GM19455 (cell line): ENCODE measurements around the gene GADD45B.
"Not testable (repeated sequence)": the region's sequence is repeated elsewhere in the genome, so short reads cannot be mapped to it uniquely, and the experiment has no call there.

Experiments
- ATAC-seq: cut with Tn5 transposase; IDR thresholded peaks from one replicate; pipeline ENCODE4 v1.9.1; 2021; ENCODE audit not compliant: unreplicated experiment

GADD45B gene

DNA sequence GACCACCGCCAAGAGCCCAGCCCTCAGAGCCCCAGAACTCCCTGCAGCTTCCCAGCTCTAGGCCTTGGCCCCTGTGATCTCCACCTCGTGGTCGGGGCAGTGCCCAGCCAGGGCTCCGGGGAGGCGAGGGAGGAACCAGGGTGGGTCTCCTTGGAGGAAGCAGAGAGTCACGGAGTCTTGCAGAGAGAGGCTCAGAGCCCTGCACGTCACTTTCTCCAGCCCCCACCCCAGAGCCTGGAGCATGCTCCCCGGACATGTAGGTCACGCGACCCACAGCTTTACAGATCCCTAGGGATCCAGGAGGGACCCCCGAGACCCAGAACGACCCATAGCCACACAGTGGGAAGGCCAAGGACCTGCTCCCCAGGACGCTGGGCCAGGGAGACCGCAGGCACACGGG, 11.9 kb downstream of the GADD45B start:
- no peak for ATAC-seq

DNA sequence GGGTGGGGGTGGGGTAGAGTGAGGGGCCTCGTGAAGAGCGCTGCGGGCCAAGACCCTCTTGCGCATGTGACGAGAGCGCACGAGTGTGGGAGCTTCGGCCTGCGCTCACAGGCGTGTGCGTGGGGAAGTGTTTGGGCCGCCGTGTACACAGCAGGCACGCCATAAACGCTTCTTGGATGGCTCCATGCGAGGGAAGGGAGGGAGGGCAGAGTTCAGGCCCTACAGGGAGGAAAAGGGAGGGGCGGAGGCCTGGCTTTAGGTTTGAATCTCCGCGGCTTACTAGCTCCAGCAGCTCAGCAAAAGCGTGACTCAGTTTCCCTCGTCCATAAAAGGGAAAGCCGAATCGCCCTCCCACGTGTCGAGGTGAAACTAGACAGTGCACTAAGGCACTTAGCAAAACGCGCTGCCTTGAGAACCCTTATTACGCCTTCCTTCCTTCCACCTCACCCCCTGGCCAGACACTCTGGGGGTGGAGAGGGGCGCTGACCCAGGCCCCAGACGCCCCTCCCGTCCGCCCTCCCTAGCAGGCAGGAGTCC, 12.5 kb downstream of the GADD45B start:
- ATAC-seq: no peak

DNA sequence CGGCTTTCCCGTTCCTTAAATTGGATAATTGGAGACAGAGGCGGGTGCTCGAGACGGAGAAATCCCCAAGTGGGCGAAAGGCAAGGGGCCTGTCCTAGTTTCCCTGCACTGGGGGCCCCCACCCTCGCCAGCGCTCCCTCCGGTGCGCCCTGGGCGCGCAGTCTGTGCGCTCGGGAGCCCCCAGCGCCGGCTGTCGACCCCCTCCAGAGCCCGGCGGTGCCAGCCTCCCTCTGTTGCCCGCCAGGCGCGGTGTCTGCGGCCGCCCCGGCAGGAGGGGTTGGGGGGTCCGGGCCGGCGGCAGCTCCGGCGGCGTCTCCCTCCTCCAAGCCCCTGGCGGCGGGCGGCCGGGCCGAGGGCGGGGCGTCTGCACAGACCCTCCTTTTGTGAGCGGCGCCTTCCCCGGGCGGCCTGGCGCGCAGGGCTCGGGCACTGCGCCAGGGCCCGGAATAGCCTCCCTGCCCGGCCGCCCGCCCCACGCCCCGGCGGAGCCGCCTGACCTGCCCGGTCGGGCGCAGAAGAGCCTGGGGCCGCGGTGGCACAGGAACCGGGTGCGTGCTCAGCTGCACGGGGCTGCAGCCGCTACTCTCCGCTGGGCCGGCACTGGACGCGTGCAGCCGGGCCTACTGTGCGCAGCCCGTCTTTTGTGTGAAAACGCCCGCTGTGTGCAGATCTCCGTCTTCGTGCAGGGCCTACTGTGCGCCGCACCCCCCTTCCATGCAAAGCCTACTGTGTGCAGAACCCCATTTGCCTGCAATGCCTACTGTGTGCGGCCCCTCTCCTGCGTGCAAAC, 13.2 kb downstream of the GADD45B start:
- no peak for ATAC-seq

DNA sequence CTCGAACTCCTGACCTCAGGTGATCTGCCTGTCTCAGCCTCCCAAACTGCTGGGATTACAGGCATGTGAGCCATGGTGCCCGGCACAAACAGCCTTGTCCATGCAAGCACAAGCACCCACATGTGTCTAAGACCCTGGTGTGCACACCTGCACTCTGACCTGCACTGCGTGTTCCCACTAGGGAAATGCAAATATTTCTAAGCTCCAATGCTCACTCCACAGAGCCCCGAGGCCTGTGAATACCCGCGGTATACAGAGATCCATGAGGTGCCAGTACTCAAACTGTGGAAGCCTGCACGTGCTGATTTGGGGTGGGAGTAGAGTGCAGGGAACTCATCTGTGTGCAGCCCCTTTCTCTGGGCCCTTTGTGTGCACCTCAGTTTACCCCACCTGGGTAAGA, 14.7 kb downstream of the GADD45B start:
- no peak for ATAC-seq

DNA sequence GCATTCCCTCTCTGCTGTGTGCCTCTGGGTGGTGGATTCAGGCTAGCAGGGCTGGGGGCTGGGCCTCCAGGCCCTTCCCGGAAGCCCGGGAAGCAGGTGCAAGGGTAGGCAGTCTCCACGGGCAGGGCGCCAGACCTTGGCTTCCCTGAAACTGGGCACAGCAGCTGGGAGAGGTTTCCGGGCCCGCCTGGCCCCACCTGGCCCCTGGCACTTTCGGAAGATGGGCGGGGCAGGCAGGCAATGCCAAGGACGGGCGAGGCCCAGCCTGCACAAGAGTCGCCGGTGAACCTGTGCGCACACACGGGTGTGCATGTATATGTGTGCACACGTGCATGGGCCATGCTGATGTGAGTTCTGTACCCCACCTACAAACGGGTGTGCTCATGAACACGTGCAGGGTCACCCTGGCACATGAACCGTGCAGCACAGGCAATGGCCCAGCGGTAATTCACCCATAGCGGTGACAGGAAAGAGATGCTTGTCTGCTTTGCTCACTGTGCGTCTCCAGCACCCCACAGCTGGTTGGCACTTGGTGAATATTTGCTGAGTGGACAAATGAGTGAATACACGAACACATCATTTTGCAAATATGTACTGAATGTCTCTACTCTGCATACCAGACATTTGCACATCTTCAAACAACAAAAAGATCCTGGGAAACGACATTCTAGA, 15.3 kb downstream of the GADD45B start:
- no peak for ATAC-seq

DNA sequence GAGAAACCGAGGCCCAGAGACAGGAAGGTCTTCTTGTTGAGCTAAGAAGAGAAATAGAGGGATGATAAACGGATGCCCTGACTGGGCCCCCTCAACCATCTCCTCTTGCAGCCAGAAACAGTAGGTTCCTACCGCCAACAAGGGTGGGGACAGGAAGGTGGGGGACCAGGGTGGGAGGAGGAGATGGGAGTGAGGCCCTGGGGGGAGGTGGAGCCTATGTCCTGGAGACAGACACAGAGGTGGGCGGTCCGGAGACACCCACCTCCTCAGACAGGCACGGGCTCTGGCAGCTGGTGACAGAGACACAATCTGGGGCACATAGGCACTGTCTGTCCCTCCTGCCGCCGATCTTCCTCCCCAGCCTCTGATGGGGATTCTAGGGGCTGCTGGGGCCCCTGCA, 16.9 kb downstream of the GADD45B start:
- ATAC-seq: no peak

DNA sequence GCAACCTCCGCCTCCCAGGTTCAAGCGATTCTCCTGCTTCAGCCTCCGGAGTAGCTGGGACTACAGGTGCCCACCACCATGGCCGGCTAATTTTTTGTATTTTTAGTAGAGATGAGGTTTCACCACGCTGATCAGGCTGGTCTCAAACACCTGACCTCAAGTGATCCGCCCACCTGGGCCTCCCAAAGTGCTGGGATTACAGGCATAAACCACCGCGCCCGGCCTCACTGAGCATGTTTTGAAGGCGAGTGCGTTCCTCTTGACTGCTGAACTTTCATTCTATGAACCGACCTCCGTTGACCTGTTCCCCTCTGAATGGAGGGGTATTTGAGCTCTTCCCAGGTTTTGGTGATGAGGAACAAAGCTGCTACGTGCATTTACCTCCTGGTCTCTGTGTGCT, 17.5 kb downstream of the GADD45B start:
- not testable (repeated sequence) for ATAC-seq

DNA sequence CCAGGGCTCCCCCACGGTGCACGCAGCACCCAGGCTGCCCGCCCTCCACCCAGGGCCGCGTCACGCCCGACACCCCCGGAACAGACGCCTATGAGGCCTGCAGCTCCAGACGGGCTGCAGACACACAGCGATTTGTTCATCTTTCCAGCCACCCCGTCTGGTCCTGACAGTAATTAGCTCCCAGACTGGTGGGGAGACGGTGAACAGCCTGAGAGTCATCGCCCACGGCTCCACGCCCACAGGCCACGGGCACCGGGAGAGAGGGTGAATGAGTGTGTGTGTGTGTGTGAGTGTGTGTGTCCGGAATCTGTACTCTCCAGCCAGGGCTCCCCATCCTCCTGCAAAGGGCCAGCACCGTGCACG, 18.1 kb downstream of the GADD45B start:
- ATAC-seq: no peak

DNA sequence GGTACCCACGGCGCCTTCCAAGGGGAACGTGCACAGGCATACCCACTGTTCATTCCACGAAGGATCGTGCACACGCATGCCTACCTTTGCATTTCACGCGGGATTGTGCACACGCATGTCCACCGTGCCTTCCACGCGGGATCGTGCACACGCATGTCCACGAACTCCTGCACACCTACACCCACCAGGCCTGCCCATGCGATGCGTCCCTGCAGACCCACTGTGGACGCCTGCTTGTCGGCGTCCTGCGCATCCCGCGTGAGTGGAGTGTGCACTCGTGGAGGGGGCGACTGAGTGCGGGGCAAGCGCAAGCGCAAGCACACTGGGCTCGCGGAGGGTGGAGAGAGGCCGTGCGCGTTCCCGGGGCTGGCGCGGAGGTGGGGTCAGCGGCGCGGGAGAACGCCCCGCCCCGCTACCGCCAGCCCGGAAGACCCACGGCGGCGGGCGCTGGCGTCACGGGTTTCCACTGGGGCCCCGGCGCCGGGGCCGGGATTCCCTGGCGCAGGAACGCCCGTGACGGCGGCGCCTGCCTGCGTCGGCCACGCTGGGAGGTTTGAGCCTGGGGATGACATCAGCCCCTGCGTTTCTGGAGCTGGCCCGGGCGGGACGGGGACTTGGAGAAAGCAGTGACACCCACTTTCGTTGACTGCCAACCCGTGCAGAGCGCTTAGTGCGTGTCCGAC, 18.7 kb downstream of the GADD45B start:
- no peak for ATAC-seq

DNA sequence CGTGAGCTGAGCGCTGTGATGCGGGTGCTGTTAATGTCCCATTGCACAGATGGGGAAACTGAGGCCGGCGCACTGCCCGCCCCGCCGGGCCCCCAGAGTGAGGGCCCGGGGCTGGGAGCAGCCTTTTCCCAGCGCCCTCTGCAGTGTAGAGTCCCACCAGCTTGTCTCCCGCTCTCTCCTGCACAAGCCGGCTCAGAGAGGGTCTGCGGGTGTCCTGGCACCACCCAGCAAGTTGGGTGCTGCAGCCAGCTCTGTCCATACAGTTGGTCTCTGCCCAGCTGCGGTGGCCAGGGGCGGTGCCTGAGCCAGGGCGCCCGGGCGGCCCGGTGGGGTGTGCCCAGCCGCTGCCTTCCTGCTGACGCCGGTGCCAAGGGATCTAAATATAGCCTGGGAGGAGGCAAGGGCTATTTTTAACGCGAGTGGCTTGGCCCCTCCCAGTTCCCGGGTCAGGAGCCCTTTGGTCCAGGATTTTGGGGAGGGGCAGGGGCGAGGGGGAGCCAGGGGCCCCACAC, 19.3 kb downstream of the GADD45B start:
- no peak for ATAC-seq

DNA sequence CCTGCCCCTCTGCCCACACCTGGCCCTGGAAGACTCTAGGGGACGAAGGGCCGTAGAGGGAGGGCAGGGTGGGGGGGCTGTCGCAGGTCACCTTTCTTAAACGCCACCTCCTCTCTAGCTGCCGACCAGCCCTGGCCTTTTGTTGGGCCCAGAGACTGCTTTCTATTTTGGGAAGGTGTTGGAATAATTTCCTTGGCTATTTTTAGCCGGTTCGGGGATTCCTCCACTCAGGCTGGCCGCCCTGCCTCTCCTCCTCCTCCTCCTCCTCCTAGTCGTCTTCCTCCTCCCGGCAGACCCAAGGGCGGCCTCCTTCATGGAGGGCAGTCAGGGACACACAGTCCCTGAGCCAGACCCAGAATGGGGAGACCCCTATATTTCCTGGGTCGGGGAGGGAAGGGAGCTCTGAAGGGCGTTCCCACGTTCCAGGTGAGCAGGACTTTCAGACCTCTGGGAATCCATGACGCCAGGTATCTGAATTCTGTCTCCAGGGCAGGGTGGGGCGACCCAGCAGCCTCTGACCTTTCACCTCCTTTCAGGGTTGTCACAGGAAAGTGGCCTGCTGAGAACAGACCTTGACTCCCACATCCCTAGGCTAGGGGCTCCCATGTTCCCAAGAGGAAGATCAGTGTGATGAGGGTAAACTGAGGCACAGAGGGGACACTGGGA, 19.9 kb downstream of the GADD45B start:
- no peak for ATAC-seq

DNA sequence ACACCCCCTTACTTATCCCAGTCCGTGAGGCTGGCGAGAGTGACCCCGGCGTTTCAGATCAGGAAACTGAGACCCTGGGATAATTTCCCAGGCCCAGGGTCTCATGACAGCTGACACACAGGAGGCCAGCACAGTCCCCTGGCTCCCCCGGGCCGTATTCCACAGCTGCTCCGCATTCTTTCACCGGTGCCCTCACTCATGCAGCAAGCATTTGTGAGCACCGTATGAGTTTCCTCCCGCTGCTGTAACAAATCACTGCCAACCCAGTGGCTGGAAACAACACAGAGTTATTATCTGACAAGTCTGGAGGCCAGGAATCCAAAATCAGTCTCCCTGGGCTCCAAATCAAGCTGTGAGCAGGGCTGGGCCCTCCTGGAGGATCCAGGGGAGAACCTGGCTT, 21.3 kb downstream of the GADD45B start:
- ATAC-seq: no peak

DNA sequence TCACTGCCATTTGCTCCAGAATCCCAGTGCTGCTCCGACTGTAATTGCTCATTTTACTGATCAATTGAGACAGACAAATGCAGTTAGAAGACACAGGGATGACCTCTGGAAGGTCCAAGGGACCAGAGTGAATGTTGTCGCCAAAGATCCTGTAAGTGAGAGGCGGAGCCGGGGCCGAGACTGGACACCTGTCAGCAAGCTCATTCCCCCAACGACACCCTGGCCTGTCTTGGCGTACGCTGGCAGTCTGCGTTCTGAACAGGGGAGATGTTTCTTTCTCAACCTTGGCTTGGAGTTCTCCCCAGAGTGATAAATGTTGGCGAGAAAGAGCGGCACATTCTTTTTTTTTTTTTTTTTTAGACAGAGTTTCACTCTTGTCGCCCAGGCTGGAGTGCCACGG, 24.2 kb downstream of the GADD45B start:
- ATAC-seq: no peak

DNA sequence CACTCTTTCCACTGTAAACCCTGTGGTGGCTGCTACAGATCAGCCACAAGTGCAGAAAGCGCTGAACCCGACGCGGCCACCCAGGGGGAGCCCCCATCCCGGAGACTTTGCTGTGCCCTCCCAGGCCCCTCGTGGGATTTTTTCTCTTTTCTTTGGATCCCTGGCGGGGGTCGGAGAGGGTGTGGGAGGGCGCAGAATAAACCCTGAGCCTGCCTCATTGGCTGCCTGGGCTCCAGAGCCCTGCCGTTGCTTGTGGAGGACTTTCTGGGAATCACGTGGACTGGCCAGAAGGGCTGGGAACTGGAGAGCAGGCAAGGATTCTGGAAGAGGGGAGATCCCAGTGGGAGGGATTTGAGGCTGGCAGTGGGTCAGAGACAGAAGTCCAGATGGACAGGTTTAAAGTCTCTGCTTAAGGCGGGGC, 24.9 kb downstream of the GADD45B start:
- no peak for ATAC-seq

DNA sequence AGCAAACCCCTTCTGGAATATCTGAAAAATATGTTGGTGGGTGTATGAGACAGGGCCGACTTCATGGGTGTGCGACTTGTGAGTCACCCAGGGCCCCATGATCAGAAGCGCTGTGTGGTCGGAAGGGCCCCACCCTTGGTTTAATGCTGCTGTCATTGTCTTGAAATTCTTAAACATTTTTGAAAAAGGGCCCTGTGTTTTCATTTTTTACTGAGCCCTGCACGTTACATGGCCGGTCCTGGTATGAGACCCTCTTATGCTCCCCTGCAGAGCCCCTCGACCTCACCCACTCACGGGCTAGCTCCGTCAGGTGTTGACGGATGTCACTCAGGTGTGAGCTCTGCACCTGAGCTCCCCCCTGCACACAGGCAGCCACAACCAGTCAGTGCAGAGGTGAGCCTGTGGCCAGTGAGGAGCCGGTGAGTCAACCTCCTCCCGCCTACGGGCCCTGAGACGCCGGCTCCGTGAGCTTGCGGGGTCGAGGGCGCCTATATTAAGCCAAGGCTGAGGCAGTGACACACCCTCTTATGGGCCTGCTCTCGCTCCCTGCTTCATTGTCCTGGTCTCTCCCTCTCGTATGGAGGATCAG, 27.7 kb downstream of the GADD45B start:
- no peak for ATAC-seq

DNA sequence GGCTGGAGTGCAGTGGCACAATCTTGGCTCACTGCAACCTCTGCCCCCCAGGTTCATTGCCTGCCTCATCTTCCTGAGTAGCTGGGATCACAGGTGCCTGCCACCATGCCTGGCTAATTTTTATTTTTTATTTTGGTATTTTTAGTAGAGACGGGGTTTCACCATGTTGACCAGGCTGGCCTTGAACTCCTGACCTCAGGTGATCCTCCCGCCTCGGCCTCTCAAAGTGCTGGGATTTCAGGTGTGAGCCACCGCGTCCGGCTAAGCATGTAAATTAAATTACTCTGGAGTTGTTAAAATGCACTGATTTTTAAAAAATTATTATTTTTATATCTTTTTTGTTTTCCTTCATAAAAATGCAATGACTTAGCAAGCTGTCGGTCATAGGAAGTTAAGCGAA, 30.7 kb downstream of the GADD45B start:
- not testable (repeated sequence) for ATAC-seq

DNA sequence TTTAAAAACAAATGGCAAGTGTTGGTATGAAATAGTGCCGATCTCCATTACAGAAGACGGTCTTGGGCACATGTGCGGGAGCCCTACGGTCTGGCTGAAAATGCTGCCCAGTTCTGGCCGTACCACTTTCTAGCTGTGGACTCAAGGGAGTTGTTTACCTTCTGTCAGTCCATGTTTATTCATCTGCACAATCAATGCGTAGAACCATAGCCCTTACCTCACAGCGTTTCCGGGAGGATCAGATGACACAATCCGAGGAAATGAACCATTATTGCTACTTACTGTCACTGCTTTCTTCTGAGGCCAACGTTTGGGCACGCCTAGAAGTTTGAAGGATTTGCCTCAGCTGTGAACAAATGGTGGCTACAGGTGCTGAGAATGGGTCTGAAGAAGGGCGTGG, 31.2 kb downstream of the GADD45B start:
- ATAC-seq: no peak

DNA sequence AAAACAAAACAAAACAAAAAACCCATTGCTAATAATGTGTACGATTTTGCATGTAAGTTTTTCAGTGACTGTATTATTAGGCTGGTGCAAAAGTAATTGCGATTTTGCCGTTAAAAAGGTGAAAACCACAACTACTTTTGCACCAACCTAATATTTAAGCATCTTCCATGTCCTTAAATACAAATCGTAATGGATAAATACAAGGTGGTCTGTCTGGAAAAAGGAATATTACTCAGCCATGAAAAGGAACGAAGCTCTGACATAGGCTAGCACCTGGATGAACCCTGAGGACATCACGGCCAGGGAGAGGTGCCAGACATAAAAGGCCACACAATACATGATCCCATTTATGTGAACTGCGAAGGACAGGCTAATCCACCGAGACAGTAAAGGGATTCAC, 33.2 kb downstream of the GADD45B start:
- no peak for ATAC-seq

DNA sequence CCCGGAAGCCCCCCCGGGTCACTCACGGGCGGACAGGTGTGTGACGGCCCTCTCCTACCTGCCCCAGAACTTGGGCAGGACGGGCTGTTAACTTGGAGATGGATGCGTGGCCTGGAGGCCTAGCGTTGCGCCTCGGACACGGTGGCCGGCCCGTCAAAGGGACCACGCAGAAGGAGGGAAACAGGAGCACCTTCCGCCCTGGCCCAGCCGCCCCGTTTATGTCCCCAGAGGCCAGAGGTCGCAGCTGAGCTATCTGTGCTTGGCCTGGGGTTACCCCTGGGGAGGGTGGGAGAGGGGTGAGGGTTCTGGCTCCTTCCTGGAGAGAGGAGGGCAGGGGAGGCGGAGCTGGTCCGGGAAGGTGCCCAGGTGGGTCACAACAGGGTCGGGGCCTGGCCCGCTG, 35.6 kb downstream of the GADD45B start:
- no peak for ATAC-seq

DNA sequence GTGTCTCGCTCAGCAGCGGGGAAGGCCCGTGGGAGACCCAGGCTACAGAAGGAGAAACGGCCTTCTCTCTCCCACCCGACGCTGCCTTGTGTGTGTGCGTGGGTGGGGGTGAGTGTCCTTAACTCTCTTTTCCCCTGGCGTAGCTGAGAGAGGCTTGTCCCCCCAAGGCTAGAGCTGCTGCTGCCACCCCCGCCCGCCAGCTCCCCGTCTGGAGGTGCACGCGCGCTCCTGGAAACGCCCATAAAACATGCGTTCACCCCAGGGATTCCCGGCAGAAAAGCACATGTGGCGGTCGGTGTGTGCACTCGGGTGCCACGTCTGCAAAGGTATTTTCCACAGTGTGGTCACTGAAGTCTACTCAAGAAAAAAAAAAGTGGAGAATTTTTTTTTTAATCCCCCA, 36.1 kb downstream of the GADD45B start:
- no peak for ATAC-seq
